NCI-H460 (cell line): ENCODE results near the gene CASK. TPM values are rescaled to one million over a fixed set of nuclear protein-coding genes. Genes with fewer than 3 reads are reported as not detected.

Source experiments
- DNase-seq: peaks from one replicate; pipeline ENCODE4 v3.0.0-alpha.2; 2016; ENCODE audit warnings: low read depth; ENCODE audit errors: extremely low read depth
- small RNA-seq, 2 experiments: library from RNA; depleted of rRNA; stranded (forward); fragments of <200 nt; gene quantifications; one replicate each; pipeline ENCODE3, GENCODE V24; 2014
- total RNA-seq: library from RNA; depleted of rRNA; stranded (reverse); fragments of >200 nt; shearing (Covaris generic); gene quantifications from 2 replicates; pipeline ENCODE4 v1.2.3, GENCODE V29; 2014; rRNA removed

Gene CASK
- total RNA-seq, 1 experiment from 2014 or later: 27.7 TPM

DNA sequence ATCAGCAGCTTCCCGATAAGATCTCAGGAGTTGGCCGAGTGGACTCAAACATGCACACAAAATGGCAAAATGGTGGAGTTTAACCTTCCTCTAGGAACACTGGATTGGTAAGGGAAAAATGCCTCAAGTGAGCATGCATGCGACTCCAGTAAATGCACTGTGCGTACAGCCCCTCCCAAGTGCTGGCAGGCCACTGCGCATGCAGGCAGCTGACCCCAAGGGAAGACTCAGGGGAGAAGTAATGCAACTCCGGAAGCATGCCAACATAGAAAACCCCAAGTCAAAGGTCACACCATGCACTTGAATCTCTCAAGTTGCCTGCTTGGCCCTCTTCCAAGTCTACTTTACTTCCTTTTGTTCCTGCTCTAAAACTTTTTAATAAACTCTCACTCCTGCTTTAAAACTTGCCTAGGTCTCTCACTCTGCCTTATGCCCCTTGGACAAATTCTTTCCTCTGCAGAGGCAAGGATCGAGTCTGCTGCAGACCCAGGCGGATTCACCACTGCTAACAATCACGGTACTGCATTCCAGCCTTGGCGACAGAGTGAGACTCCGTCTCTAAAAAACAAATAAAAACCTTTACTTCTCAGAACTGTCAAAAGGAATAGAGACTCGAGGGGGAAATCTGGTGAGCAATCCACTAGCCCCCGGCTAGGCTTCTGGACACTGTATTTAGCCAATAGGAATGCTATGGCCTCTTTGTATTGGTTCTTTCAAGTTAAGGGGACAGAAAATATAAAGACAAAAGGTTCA lies 442.7 kb downstream of the CASK start:
- no peak for DNase-seq

DNA sequence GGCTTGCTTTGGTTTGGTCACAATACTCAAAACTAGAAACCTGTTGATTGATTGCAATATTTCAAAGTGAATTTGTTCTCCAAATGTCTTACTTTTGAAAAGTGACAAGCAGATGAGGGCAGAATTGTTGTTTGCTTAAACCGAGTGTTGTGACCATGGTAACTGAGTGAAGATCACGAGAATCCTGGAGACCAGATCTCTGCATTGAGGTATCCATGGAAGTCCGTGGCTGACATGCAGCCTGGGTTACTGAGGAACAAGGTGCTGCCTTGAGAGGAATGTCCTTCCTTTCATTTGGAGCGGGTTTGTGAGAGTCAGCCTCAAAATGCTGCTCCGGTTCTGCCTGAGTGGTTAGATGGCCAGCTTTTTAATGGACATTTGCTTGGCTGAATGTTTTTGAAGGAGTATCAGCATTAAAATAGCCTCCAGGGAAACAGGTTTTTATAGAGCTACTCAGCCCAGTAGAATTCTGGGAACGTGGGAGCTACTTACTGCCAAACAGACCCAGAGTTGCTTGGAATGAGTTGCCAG lies 444.9 kb downstream of the CASK start:
- DNase-seq: no peak

DNA sequence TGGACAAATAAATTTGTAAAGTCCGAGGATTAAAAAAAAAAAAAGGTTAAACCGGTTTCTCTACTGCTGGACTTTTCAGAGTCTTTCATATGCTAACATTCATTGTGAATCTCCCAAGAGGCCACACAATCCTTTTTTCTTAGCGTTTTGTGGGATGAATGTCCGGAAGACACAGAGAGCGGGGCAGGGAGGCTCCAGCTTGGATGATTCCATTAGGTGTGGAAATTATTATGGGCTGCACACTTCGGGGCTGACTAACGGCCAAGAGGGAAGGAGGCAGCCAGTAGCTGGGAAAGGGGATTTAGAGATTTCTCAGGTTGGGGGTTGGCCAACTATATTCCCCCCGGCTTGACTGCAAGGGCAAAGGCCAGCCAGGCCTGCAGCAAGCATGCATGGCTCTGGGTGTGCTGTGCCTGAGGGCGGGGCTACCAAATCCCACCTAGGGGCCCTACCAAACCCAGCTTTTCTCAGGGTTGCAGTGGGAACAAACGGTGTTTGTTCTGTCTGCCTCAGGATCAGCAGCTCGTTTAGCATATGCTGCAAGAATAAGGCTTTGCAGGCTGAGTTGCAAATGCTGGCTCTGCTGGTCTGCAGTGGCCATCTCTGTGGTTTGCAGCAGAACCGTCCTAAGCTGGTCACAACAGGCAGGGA lies 447.6 kb downstream of the CASK start:
- DNase-seq: no peak

DNA sequence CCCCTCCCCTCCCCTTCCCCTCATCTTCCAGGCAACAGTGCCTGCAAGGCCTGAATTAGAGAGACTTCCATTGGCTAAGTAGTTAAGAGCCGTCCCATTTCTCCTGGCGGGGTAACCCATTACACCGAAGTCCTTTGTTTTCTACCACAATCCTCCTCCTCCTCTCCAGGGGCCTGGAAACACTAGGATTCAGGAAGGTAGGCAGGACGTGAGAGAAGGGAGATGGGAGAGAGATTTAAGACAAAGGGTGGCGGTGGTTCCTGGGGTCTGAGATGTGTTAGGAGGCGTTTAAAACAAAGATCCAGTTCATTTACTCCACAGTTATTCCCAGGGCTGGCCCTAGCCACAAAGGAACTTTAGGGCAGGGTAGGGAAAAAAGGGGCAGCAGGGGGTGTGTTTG lies 448.2 kb downstream of the CASK start:
- DNase-seq: no peak

DNA sequence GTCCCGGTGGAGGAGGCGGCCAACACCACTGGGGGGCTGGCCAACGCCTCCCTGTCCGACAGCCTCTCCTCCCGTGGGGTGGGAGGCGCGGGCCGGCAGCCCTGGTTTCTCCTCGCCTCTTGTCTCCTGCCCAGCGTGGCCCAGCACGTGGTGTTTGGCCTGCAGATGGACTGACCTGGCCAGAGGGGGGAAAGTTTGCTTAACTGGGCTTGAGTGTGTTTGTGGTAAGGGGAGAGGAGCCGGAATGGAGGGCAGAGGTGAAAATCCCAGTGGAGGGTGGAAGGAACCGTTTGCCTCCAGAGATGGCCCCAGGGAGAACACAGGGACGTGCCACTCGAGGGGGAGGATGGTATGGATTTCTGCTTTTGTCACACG lies 448.6 kb downstream of the CASK start:
- DNase-seq: no peak

DNA sequence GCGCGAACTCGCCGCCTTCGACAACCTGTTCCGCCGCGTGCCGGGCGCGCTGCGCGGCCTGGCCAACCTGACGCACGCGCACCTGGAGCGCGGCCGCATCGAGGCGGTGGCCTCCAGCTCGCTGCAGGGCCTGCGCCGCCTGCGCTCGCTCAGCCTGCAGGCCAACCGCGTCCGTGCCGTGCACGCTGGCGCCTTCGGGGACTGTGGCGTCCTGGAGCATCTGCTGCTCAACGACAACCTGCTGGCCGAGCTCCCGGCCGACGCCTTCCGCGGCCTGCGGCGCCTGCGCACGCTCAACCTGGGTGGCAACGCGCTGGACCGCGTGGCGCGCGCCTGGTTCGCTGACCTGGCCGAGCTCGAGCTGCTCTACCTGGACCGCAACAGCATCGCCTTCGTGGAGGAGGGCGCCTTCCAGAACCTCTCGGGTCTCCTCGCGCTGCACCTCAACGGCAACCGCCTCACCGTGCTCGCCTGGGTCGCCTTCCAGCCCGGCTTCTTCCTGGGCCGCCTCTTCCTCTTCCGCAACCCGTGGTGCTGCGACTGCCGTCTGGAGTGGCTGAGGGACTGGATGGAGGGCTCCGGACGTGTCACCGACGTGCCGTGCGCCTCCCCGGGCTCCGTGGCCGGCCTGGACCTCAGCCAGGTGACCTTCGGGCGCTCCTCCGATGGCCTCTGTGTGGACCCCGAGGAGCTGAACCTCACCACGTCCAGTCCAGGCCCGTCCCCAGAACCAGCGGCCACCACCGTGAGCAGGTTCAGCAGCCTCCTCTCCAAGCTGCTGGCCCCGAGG lies 449.2 kb downstream of the CASK start:
- no peak for DNase-seq

DNA sequence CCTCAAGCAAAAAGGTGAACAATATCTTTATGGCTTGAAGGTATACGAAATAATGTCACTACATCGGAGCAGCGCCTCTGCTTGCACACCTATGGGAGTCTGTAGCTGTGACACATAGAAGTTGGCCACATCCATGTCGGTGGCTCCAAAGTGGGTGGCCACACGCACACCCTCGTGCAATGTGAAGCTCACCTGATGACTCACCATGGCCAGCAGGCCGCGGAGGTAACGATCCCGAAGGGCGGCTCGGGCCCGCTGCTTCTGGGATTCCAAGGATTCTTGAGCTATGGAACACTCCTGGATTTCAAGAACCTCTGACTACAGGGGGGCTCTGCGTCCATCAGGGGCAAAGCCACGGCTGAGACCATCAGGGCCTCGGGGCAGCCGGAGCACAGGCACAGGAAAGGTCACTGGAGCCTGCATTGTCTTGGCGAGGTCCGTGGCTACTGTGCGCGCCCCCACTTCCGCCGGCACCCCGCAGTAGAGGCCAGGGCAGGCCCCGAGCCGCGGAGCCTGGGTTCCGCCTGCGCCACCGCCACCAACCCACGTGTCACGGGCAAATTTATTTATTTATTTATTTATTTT lies 451.0 kb downstream of the CASK start:
- no peak for DNase-seq

DNA sequence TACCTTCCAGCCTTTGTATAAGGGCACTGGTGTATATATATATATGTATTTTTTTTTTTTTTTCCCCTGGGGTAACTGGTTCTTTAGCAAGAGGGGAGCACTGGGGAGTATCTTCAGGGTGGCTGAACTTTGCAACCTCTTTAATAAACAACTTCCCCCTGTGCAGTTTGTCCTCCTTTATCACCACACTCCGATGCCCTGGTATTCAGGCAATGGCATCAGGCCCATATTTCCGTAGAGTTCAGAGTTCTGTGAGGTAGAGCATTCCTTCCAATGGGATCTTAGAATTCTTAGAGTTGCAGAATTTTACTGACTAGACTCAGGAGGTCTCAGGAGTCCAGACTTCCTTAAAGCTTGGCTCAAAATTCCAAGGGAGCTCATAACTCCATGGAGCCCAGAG lies 451.6 kb downstream of the CASK start:
- DNase-seq: no peak

DNA sequence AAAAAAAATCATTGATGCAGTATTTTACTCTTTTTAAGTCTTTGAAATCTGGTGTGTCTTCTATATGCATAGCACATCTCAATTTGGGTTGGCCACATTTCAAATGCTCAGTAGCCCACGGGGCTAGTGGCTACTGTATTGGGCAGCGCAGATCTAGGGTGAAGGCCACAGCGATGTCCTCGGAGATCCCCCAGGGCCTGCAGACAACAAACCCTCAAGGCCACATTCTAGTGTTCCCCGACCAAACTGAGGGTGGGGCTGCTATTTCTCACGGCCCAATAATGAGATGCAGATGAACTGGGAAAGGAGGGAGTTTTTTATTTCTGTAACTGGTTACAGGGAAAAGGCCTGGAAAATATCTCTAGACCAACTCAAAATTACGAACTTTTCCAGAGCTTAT lies 452.6 kb downstream of the CASK start:
- no peak for DNase-seq

DNA sequence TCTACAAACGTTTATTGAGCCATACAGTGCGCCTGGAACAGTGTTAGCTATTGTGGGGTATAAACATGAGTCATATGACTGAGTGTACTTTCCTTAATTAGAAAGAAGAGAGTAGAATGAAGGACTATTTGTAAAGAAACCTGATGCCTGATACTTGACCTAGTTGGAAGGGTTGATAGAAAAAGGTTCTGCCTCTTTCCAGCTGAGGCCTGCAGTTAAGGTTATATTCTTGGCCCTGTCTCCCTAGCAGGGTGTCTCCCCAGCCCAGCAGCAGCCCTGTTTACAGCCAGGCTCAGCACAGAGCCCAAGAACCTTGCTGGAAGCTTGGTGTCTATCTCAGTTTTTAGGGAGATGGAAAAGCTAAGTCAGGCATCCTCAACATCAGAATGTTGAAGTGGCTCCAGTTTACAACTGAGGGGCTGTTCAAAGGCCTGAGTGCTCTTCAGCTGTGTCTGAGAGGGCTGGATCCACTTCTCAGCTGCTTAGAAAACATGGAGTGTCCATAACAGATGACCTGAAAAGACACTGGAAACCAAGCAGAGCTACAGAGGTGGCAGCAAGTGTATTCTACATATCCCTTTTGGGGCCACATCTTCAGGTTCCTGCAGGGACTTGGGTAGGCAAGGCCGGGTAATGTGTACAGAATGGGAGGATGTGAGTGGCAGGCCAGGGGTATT lies 454.6 kb downstream of the CASK start:
- DNase-seq: no peak

Small RNA genes within 50 kb of the gene (small RNA-seq; reads per million reads assigned to genes)
- gene AL353691.2 (0 reads per million in 2 experiments), gene RN7SL144P (0 to 0.06 reads per million in 2 experiments), gene RNU6-1321P (0 reads per million in 2 experiments), gene RNU6-202P (0 reads per million in 2 experiments)

Other genes with a start within 250 kb of the CASK start
- gene GPR34, start 234.6 kb downstream of the CASK start, total RNA-seq: 0.17 and 0.32 TPM in 2 replicates
- not detected in 2 replicates for gene GPR82, start 199.4 kb downstream of the CASK start, total RNA-seq